Neural progenitor cell (in vitro differentiated cells): ENCODE data around the gene SPOUT1. TPM values are rescaled to one million over a fixed set of nuclear protein-coding genes. Genes with fewer than 3 reads are reported as not detected.

Experiments used
- DNase-seq: peaks from one replicate; pipeline ENCODE4 v3.0.0-alpha.2; 2016; ENCODE audit warnings: low spot score
- H2AFZ ChIP-seq: fragments of 200-600 bp; sonication (generic); replicated peaks from 2 replicates; pipeline ENCODE4 v1.6.1; 2016; ENCODE audit warnings: antibody characterized with exemption
- H3F3A ChIP-seq: fragments of 200-600 bp; sonication (generic); 2 replicates; pipeline ENCODE4 v1.6.1; 2016; ENCODE audit warnings: antibody characterized with exemption, low read depth
- H3K27ac ChIP-seq: fragments of 200-600 bp; sonication (generic); 2 replicates; pipeline ENCODE4 v1.5.1; 2016; ENCODE audit warnings: mild to moderate bottlenecking
- H3K27me3 ChIP-seq: fragments of 200-600 bp; sonication (generic); 2 replicates; pipeline ENCODE4 v1.6.1; 2016; ENCODE audit warnings: mild to moderate bottlenecking, moderate library complexity
- H3K36me3 ChIP-seq: fragments of 200-600 bp; sonication (generic); 2 replicates; pipeline ENCODE4 v1.5.1; 2016
- H3K4me1 ChIP-seq: fragments of 200-600 bp; sonication (generic); 2 replicates; pipeline ENCODE4 v1.6.1; 2016; ENCODE audit warnings: mixed run types
- H3K4me2 ChIP-seq: fragments of 200-600 bp; sonication (generic); 2 replicates; pipeline ENCODE4 v1.6.1; 2016
- H3K4me3 ChIP-seq: fragments of 200-600 bp; sonication (generic); 2 replicates; pipeline ENCODE4 v1.5.1; 2016
- H3K79me2 ChIP-seq: fragments of 200-600 bp; sonication (generic); 2 replicates; pipeline ENCODE4 v1.6.1; 2016; ENCODE audit warnings: low read depth
- H3K9ac ChIP-seq: fragments of 200-600 bp; sonication (generic); 2 replicates; pipeline ENCODE4 v1.6.1; 2016
- H3K9me3 ChIP-seq: fragments of 200-600 bp; sonication (generic); 2 replicates; pipeline ENCODE4 v1.5.1; 2016; ENCODE audit warnings: low read depth
- H4K20me1 ChIP-seq: fragments of 200-600 bp; sonication (generic); 2 replicates; pipeline ENCODE4 v1.6.1; 2016; ENCODE audit warnings: low read depth
- H3K27ac Mint-ChIP-seq: 3 replicates; pipeline ENCODE4 v1.8.0; 2021; ENCODE audit warnings: mixed read lengths
- H3K27me3 Mint-ChIP-seq: 2 replicates; pipeline ENCODE4 v1.8.0; 2022; ENCODE audit warnings: low read depth, mild to moderate bottlenecking, inconsistent platforms, moderate library complexity, mixed read lengths; ENCODE audit not compliant: insufficient read depth
- H3K36me3 Mint-ChIP-seq: 3 replicates; pipeline ENCODE4 v1.8.0; 2021; ENCODE audit warnings: mixed read lengths
- H3K4me1 Mint-ChIP-seq: 3 replicates; pipeline ENCODE4 v1.8.0; 2021; ENCODE audit warnings: mixed read lengths
- H3K4me3 Mint-ChIP-seq: 3 replicates; pipeline ENCODE4 v1.8.0; 2021; ENCODE audit warnings: mild to moderate bottlenecking, moderate library complexity, mixed read lengths
- H3K9me3 Mint-ChIP-seq: 3 replicates; pipeline ENCODE4 v1.8.0; 2020; ENCODE audit warnings: mixed read lengths
- CTCF ChIP-seq: fragments of 200-600 bp; sonication (generic); IDR thresholded peaks from 2 replicates; pipeline ENCODE4 v1.5.1; 2017; ENCODE audit warnings: antibody characterized with exemption, mild to moderate bottlenecking
- EZH2 ChIP-seq: fragments of 200-600 bp; sonication (generic); IDR thresholded peaks from 2 replicates; pipeline ENCODE4 v1.6.1; 2017; ENCODE audit warnings: antibody characterized with exemption, mild to moderate bottlenecking, moderate library complexity
- EZH2phosphoT487 ChIP-seq: fragments of 200-600 bp; sonication (generic); IDR thresholded peaks from 2 replicates; pipeline ENCODE4 v1.6.1; 2017; ENCODE audit warnings: antibody characterized with exemption
- total RNA-seq: library from RNA; depleted of rRNA; stranded (reverse); fragments of >200 nt; gene quantifications from 2 replicates; pipeline ENCODE4 v1.2.3, GENCODE V29; 2015; ENCODE audit warnings: low replicate concordance

Gene SPOUT1
- total RNA-seq, 1 donor from 2014 or later = 17.2 TPM

- no peak overlapping the region for H3K27ac ChIP-seq
- peaks cover 5% of the 10 kb centered on the region for H3K27me3 Mint-ChIP-seq
- H3K27ac Mint-ChIP-seq = no peak overlapping the region
Measured at GRCh38 chr9:128809036-128809599, 20.5 kb downstream of the SPOUT1 start.

GRCh38 chr9:128808543-128808942 lies 21.1 kb downstream of the SPOUT1 start:
- DNase-seq = no peak
- Mint-ChIP-seq H3K4me1 (no peaks in the 10 kb centered on the region), H3K27ac (no peak overlapping the region), H3K36me3 (peaks cover 6% of the 10 kb centered on the region), H3K27me3 (peaks cover 5% of the 10 kb centered on the region), H3K4me3 (no peak overlapping the region), H3K9me3 (no peaks in the 10 kb centered on the region)
- H3F3A ChIP-seq = no peaks in the 10 kb centered on the region
- H3K9ac ChIP-seq = no peak overlapping the region
- TF ChIP-seq CTCF = no peak
- no peak for TF ChIP-seq EZH2
- TF ChIP-seq EZH2phosphoT487 = no peak
- H4K20me1 ChIP-seq = no peaks in the 10 kb centered on the region
- no peak overlapping the region for H3K4me3 ChIP-seq
- no peaks in the 10 kb centered on the region for H3K4me1 ChIP-seq
- H3K27ac ChIP-seq = no peak overlapping the region
- H3K79me2 ChIP-seq = no peaks in the 10 kb centered on the region
- H3K27me3 ChIP-seq = no peaks in the 10 kb centered on the region
- no peak overlapping the region for H3K4me2 ChIP-seq
- H3K36me3 ChIP-seq = no peaks in the 10 kb centered on the region
- H3K9me3 ChIP-seq = no peaks in the 10 kb centered on the region
- no peak overlapping the region for H2AFZ ChIP-seq

More at GRCh38 chr9:128809036-128809599, 20.5 kb downstream of the SPOUT1 start:
- Histone ChIP-seq H3K79me2 (no peaks in the 10 kb centered on the region), H2AFZ (no peak overlapping the region), H3K9ac (no peak overlapping the region), H3K4me2 (no peak overlapping the region), H3K36me3 (no peaks in the 10 kb centered on the region), H3K27me3 (no peaks in the 10 kb centered on the region), H3K9me3 (no peaks in the 10 kb centered on the region), H3F3A (no peaks in the 10 kb centered on the region), H3K4me3 (no peak overlapping the region), H4K20me1 (no peaks in the 10 kb centered on the region), H3K4me1 (no peaks in the 10 kb centered on the region)
- no peaks in the 10 kb centered on the region for H3K9me3 Mint-ChIP-seq
- TF ChIP-seq EZH2 (no peak), EZH2phosphoT487 (no peak)
- H3K36me3 Mint-ChIP-seq = peaks cover 4% of the 10 kb centered on the region
- H3K4me3 Mint-ChIP-seq = no peak overlapping the region
- no peaks in the 10 kb centered on the region for H3K4me1 Mint-ChIP-seq
- DNase-seq = no peak

GRCh38 chr9:128807827-128808226 lies 21.8 kb downstream of the SPOUT1 start:
- Histone ChIP-seq H2AFZ (no peak overlapping the region), H4K20me1 (no peaks in the 10 kb centered on the region), H3K9me3 (no peaks in the 10 kb centered on the region), H3K27ac (no peak overlapping the region), H3K79me2 (no peaks in the 10 kb centered on the region), H3K4me3 (no peak overlapping the region), H3K4me2 (no peak overlapping the region), H3F3A (no peaks in the 10 kb centered on the region), H3K36me3 (no peaks in the 10 kb centered on the region), H3K4me1 (no peaks in the 10 kb centered on the region), H3K27me3 (no peaks in the 10 kb centered on the region), H3K9ac (no peak overlapping the region)
- Mint-ChIP-seq H3K4me3 (no peak overlapping the region), H3K36me3 (peaks cover 9% of the 10 kb centered on the region), H3K27me3 (peaks cover 5% of the 10 kb centered on the region), H3K27ac (no peak overlapping the region), H3K4me1 (no peaks in the 10 kb centered on the region), H3K9me3 (no peaks in the 10 kb centered on the region)
- TF ChIP-seq EZH2phosphoT487 (no peak), EZH2 (no peak), CTCF (no peak)
- DNase-seq = no peak

- no peaks in the 10 kb centered on the region for H3F3A ChIP-seq
- H3K4me1 ChIP-seq = no peaks in the 10 kb centered on the region
- H3K36me3 ChIP-seq = no peaks in the 10 kb centered on the region
- H3K27ac Mint-ChIP-seq = no peak overlapping the region
- no peak overlapping the region for H2AFZ ChIP-seq
- H3K4me2 ChIP-seq = no peak overlapping the region
- DNase-seq = no peak
- H3K27me3 ChIP-seq = no peaks in the 10 kb centered on the region
- no peaks in the 10 kb centered on the region for H3K9me3 ChIP-seq
- H3K4me3 Mint-ChIP-seq = no peak overlapping the region
- no peaks in the 10 kb centered on the region for H3K4me1 Mint-ChIP-seq
- no peak for TF ChIP-seq CTCF
- TF ChIP-seq EZH2phosphoT487 = no peak
- peaks cover 18% of the 10 kb centered on the region for H3K36me3 Mint-ChIP-seq
- no peak overlapping the region for H3K27ac ChIP-seq
- no peaks in the 10 kb centered on the region for H3K79me2 ChIP-seq
- no peak overlapping the region for H3K4me3 ChIP-seq
- H3K9ac ChIP-seq = no peak overlapping the region
- H3K9me3 Mint-ChIP-seq = no peaks in the 10 kb centered on the region
- H4K20me1 ChIP-seq = no peaks in the 10 kb centered on the region
- peaks cover 2% of the 10 kb centered on the region for H3K27me3 Mint-ChIP-seq
Measured at GRCh38 chr9:128805661-128806060, 23.9 kb downstream of the SPOUT1 start.
